Lower leg skin (tissue), 3 donors: ENCODE data around the gene C11orf16.
A peak's percentile ranks its signal among the peaks of the same experiment; 100 is the strongest.

Experiments
- CTCF ChIP-seq, 3 donors: fragments of 450-650 bp; IDR thresholded peaks; one replicate each; pipeline ENCODE4 v1.5.1; 2016; ENCODE audit warnings: antibody characterized with exemption in 3 of 3, mild to moderate bottlenecking in 3 of 3, moderate library complexity in 2 of 3
- POLR2A ChIP-seq, 2 donors: fragments of 450-650 bp; IDR thresholded peaks; one replicate each; pipeline ENCODE4 v1.6.1; 2016 to 2017; ENCODE audit warnings: antibody characterized with exemption in 2 of 2, mild to moderate bottlenecking in 1 of 2, moderate library complexity in 1 of 2

- TF ChIP-seq CTCF (IDR thresholded peaks at IDR 0.05) (no peak), POLR2A (IDR thresholded peaks at IDR 0.05) (peak in 1 of 2 donors; percentile 57)
Measured at GRCh38 chr11:8964324-8965320, 31.9 kb upstream of the C11orf16 start, which contains the start of gene TMEM9B.
